ENCODE results near the gene UVRAG. TPM values are rescaled to one million over a fixed set of nuclear protein-coding genes. Genes with fewer than 3 reads are reported as not detected.
A peak's percentile ranks its signal among the peaks of the same experiment; 100 is the strongest.

The UVRAG gene
- total and polyA plus RNA-seq, 7 donors, result 6.2 to 16.8 (median 13.6) TPM

- H3K27ac ChIP-seq, result no peak overlapping the region
- 90 to 91% (median 91%) methylated on average over 5 of the region's 5 CpGs for WGBS, 3 donors
- H3K4me3 ChIP-seq, result no peak overlapping the region
- H3K36me3 ChIP-seq (ENCODE audit: insufficient read depth in 1 of 2, low read depth in 1 of 2), result no peaks in the 10 kb centered on the region
- TF ChIP-seq CTCF (IDR thresholded peaks at IDR 0.05), result no peak
- no peaks in the 10 kb centered on the region for H3K4me1 ChIP-seq
- no peak for ATAC-seq
- H3K27me3 ChIP-seq (ENCODE audit: insufficient read depth in 3 of 3, low read length in 2 of 3), result no peaks in the 10 kb centered on the region
- H3K9me3 ChIP-seq, result no peaks in the 10 kb centered on the region
- intact Hi-C loops (cut with DNase I), result no loop called here
- DNase-seq, result no peak
Observed at GRCh38 chr11:75778962-75779361, 36.0 kb upstream of the UVRAG start.

GRCh38 chr11:75779960-75780359, 35.0 kb upstream of the UVRAG start:
- no peaks in the 10 kb centered on the region for H3K4me1 ChIP-seq
- ATAC-seq (peak in 1 of 4 donors; percentile 51), DNase-seq (no peak)
- no peak overlapping the region for H3K4me3 ChIP-seq
- H3K27me3 ChIP-seq (ENCODE audit: insufficient read depth in 3 of 3, low read length in 2 of 3), result no peaks in the 10 kb centered on the region
- intact Hi-C loops (cut with DNase I), result no loop called here
- TF ChIP-seq CTCF (IDR thresholded peaks at IDR 0.05), result no peak
- H3K36me3 ChIP-seq (ENCODE audit: insufficient read depth in 1 of 2, low read depth in 1 of 2), result no peaks in the 10 kb centered on the region
- H3K27ac ChIP-seq, result no peak overlapping the region
- 50 to 73% (median 70%) methylated on average over 2 of the region's 2 CpGs for WGBS, 3 donors
- no peaks in the 10 kb centered on the region for H3K9me3 ChIP-seq

GRCh38 chr11:75780888-75781287, 34.1 kb upstream of the UVRAG start:
- no peaks in the 10 kb centered on the region for H3K27me3 ChIP-seq (ENCODE audit: insufficient read depth in 3 of 3, low read length in 2 of 3)
- 76 to 83% (median 79%) methylated on average over 3 of the region's 3 CpGs for WGBS, 3 donors
- intact Hi-C loops (cut with DNase I), result no loop called here
- no peak for TF ChIP-seq CTCF (IDR thresholded peaks at IDR 0.05)
- H3K27ac ChIP-seq, result no peak overlapping the region
- H3K4me1 ChIP-seq, result no peaks in the 10 kb centered on the region
- no peaks in the 10 kb centered on the region for H3K36me3 ChIP-seq (ENCODE audit: insufficient read depth in 1 of 2, low read depth in 1 of 2)
- no peak for DNase-seq
- no peak overlapping the region for H3K4me3 ChIP-seq
- ATAC-seq, result no peak
- H3K9me3 ChIP-seq, result no peaks in the 10 kb centered on the region

- H3K4me3 ChIP-seq, result no peak overlapping the region
- no peak for ATAC-seq
- no peak overlapping the region for H3K27ac ChIP-seq
- 87 to 94% (median 88%) methylated on average over 7 of the region's 7 CpGs for WGBS, 3 donors
- no peaks in the 10 kb centered on the region for H3K36me3 ChIP-seq (ENCODE audit: insufficient read depth in 1 of 2, low read depth in 1 of 2)
- TF ChIP-seq CTCF (IDR thresholded peaks at IDR 0.05), result no peak
- H3K9me3 ChIP-seq, result no peaks in the 10 kb centered on the region
- no peaks in the 10 kb centered on the region for H3K4me1 ChIP-seq
- no peak for DNase-seq
- intact Hi-C loops (cut with DNase I), result no loop called here
- no peaks in the 10 kb centered on the region for H3K27me3 ChIP-seq (ENCODE audit: insufficient read depth in 3 of 3, low read length in 2 of 3)
Observed at GRCh38 chr11:75781296-75781695, 33.7 kb upstream of the UVRAG start.

- Histone ChIP-seq H3K4me3 (no peak overlapping the region), H3K27me3 (ENCODE audit: insufficient read depth in 3 of 3, low read length in 2 of 3) (no peaks in the 10 kb centered on the region), H3K27ac (no peak overlapping the region), H3K36me3 (ENCODE audit: insufficient read depth in 1 of 2, low read depth in 1 of 2) (no peaks in the 10 kb centered on the region), H3K4me1 (no peaks in the 10 kb centered on the region), H3K9me3 (no peaks in the 10 kb centered on the region)
- no peak for TF ChIP-seq CTCF (IDR thresholded peaks at IDR 0.05)
- 89 to 92% (median 91%) methylated on average over 9 of the region's 9 CpGs for whole genome bisulfite sequencing, 3 donors
- intact Hi-C loops (cut with DNase I), result no loop called here
- DNase-seq (no peak), ATAC-seq (no peak)
Observed at GRCh38 chr11:75781831-75782230, 33.2 kb upstream of the UVRAG start.
